HG02970 (cell line): ENCODE results near the gene MYO6.
"Not testable (repeated sequence)": the region's sequence is repeated elsewhere in the genome, so short reads cannot be mapped to it uniquely, and the experiment has no call there.

ENCODE experiments used
- ATAC-seq: cut with Tn5 transposase; IDR thresholded peaks from one replicate; pipeline ENCODE4 v1.9.1; 2021; ENCODE audit warnings: mild to moderate bottlenecking, moderate library complexity, moderate number of reproducible peaks; ENCODE audit not compliant: unreplicated experiment, low FRiP score

Gene MYO6

DNA sequence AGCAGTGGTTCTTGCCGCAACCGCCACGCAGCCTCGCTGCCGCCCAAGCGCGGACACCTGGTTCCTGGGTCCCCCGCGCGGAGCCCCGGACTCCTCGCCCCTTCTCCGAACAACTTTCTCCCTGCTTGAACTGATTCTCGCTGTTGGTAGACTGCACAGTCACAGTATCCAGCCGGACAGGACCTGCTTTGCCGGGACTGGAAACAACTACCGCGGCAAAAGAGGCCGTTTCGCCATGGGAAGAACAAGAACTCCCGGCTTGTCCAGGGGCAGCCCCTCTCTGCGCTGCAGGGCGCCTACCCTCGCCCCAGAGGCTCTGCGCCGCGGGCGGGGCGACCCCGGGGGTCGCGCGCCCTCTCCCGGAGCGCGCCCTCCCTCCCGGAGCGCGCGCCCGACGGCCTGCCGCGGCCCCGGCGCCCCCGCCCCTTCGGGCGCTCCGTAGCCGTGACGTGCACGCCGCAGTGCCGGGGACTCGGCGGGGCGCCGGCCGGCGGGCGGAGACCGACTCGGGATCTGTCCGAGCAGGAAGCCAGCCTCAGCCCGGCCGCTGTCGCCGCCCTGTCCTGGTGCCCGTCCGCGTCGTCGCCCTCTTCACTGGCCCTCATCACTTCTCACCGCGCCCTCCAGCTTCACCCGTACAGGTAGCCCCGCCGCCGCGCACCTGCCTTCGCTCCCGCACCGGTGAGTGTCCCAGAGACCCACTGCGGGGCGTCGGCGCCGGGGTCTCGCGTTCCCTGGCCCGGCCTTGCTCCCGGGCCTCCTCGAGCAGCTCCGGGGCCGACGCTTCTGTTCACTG lies at the start of gene MYO6:
MYO6 (plus strand) TSS at position 497 of the 796 bp plus-strand sequence. CDS start 68,309 bp downstream, outside the sequence.
- ATAC-seq, result peak; percentile 88

DNA sequence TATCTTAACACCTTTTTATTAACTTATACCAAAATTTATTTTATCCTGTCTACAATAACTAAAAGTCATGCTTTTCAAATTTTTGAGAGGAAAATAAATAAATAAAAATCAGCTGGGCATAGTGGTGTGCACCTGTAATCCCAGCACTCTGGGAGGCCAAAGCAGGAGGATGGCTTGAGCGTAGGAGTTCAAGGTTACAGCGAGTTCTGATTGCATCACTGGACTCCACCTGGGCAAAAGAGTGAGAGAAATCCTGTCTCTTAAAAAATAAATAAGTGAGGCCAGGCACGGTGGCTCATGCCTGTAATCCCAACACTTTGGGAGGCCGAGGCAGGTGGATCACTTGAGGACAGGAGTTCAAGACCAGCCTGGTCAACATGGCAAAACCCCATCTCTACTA lies 40.7 kb upstream of the MYO6 start:
- ATAC-seq, result not testable (repeated sequence)

DNA sequence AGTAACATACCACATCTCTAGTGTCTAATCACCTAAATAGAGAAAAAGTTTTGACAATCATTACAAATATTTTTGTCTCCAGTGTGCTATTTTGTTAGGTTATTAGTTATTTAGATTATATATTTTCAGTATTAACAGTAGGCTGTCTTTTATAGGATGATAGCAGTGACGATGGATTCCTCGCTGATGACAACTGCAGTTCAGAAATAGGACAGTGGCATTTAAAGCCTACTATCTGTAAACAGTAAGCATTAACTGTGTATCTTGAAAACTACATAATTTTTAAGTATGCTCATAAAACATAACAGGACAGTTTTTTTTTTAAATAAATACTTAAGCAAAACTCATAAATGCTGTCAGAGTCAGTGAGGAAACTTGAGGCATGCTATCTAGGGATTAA lies 37.9 kb upstream of the MYO6 start:
- ATAC-seq, result no peak

DNA sequence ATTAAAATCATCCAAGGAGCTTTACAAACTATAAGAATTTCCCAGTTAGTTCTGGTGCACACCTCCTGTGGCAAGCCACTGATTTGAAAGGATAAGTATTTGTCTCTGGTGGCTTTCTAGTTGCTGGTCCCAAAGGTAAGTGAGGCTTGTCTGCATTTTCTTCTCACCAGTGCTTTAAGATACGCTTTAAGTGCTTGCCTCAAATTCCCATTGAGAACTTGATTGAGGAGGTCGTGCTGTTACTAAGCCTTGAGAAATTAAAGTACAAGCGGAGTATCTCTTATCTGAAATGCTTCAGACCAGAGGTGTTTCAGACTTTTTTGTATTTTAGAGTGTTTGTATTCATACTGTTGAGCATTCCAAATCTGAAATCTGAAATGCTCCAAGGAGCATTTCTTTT lies 29.9 kb upstream of the MYO6 start:
- no peak for ATAC-seq

DNA sequence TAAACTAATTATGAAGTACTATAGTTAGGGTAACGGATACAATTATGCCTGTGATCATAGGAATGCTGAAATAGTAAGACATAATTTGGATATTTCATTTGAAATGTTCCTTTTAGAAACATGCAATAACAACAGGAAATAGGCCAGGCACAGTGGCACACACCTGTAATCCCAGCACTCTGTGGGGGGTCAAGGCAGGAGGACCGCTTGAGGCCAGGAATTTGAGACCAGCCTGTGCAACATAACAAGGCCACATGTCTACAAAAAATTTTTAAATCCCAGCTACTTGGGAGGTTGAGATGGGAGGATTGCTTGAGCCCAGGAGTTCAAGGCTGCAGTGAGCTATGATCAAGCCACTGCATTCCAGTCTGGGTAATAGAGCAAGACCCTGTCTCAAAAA lies 25.7 kb upstream of the MYO6 start:
- ATAC-seq, result no peak

DNA sequence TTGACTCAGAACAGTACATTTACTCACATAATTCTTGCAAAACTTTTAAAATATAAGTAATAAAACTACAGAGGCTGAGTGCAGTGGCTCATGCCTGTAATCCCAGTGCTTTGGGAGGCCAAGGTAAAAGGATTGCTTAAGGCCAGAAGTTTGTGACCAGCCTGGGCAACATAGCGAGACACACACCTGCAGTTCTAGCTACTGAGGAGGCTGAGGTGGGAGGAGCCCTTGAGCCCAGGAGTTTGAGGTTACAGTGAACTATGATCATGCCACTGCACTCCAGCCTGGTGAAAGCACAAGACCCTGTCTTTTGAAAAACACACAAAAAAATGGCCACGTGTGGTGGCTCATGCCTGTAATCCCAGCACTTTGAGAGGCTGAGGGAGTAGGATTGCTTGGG lies 21.8 kb upstream of the MYO6 start:
- no peak for ATAC-seq

DNA sequence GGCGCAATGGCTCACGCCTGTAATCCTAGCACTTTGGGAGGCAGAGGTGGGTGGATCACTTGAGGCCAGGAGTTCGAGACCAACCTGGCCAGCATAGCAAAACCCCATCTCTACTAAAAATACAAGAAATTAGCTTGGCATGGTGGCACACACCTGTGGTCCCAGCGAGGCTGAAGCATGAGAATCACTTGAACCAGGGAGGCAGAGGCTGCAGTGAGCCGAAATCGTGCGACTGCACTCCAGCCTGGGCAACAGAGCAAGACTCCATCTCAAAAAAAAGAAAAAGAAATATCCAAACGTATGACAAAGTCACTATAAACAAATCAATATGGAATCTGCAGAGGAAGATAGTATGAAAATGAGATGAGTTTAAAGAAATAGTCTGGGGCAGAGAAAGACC lies 18.0 kb upstream of the MYO6 start:
- not testable (repeated sequence) for ATAC-seq

DNA sequence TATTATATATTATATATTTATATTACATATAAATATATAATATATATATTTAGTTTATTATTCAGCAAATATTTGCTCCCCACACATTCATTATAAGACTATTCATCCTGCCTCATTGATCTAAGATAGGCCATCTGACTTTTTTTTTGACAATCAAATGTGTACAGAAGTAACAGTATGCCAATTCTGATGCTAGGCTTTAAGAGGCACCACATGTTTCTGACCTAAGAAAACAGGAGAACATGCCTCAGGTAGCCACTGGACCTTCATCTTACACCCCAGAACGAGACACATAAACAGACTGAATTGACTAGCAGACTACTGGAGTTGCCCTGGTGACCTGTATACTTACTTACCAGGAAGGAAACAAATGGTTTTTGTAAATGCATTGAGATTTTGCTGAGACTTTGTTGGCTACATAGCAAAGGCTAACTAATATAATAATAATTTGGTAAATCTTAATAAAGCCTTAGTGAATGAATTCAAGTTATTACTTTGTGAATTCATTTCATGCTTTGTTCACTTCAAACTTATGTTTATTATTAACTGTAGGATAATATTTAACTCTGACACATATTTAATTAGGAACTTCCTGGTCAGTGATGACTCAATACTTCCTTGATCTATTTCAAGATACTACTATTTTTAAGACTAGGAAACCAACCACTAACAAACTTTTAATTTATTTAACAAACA lies 13.4 kb upstream of the MYO6 start:
- ATAC-seq, result peak; percentile 76

DNA sequence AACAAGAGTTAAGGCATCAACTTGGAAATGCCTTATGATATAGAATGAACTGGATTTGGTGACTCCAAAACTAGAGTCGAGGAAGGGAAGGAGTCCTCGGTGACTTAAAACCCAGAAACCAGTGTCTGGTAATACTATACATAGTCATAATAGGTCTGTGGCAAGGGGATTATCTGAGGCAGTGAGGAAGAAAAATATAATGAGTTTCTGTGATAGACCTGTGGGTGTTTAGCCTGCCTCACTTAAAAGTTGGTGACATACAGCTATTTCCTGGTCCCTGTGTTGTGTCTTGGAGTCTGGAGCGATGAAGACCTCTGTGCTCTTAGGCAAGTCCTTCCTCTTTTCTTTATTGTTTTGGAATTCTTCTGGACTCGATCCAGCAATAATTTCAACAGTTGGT lies 5.1 kb upstream of the MYO6 start:
- ATAC-seq, result no peak

DNA sequence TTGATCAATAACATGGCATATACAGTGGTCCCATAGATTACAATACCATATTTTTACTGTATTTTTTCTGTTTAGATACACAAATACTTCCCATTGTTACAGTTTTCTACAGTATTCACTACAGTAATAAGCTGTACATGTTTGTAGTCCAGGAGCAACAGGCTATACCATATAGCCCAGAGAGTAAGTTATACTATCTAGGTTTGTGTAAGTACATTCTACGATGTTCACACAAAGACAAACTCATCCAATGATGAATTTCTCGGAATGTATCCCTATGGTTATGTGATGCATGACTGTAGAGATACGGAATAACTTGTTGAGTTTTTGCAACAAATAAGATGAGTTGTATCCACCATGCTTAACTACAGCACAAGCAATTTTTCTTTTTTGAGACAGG lies 3.6 kb upstream of the MYO6 start:
- ATAC-seq, result no peak

DNA sequence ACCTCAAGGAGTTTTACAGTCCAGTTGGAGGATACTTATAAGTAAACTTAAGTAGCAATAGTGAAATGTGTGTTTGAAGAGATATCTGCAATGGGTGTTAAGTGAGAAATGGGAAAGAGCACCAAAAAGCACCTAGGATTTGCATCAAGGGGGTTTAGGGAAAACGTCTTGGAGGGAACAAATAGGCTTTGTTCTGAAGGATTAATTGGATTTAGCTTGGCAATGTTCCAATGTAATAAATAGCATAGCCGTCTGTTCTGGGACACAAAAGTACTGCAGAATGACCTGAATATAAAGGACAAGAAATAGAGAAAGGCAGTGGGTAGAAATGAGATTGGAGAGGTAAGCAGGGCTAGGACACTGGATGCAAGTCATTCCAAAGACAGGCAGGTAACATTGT lies 2.8 kb upstream of the MYO6 start:
- no peak for ATAC-seq

DNA sequence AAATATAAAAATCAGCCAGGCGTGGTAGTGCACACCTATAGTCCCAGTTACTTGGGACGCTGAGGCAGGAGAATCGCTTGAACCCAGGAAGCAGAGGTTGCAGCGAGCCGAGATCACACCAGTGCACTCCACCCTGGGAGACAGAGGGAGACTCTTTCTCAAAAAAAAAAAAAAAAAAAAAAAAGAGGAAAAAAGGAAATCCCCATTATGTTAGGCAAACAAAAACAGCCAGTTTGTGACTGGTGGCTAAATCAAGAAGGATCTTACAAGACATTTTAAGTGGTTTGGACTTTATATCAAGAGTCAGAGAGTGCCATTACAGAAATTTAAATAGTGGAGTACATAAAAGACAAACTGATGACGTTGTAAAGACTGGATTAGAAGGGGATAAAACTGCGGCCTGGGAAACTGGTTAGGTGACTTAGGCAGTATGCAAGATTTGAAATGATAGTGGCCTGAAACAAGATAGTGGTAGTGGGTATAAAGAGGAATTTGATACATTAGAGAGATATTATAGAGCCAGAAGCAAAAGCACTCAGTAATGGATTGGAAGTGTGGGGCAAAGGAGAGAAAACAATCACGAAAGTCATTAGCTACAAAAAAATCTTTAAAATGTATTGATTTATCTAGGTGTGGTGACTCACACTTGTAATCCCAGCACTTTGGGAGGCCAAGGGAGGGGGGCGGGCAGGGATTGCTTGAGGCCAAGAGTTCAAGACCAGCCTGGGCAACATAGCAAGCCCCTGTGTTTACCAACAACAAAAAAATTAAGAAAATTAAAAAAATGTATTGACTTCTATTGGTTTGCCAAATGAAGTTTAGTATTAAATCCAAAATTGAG lies 1.7 kb upstream of the MYO6 start:
- ATAC-seq, result no peak

DNA sequence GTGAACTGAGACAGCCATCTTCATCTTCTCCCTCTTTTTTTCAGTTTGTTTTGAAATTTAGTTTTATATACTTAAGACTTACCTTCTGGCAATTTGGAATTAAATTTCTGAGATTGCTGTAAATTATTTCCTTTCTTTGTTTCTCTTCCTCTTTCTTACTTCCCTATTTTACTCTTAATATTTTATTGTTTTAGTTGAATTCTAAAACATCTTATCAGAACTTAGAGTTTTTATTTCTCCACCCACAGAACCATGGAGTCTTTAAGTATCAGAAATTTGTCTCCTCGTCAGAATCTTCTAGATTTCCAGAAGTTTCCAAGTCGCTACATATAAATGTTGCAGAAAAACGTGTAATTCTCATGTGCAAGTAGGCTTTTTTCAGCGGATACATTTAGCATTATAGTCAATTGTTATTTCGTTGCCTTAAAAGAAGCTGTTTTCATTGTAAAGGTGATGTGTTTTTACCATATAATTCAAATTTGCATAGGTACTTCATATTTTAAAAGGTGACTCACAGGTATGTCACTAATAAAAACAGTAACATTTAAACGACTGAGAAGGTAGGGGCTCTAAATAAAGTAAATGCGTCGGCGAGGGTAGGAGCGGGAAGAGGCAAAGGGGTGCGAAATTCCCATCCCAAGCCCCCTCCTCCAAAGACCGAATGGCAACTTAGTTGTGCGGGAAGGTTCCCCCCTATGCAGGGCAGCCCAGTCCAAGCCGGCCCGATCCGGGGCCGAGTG lies 866 bp upstream of the MYO6 start:
- ATAC-seq, result peak; percentile 1

DNA sequence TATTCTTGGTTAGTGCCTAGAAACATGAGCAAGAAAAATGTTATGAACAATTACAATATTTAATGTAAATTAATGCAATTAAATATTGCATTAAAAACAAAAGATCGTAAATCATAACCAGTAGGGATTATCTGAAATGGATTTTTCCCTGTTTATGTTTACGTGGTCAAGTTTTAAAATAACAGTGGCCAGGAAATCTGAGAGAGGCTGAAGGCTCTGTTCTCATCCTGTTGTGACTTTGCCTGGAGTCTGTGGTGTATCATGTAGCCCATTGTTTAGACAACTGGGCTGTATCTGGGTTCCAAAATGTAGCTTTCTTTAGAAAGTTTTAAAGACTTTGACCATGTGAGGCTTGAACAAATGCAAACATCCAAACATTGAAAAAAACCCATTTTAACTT lies 2.4 kb downstream of the MYO6 start:
- ATAC-seq, result no peak

DNA sequence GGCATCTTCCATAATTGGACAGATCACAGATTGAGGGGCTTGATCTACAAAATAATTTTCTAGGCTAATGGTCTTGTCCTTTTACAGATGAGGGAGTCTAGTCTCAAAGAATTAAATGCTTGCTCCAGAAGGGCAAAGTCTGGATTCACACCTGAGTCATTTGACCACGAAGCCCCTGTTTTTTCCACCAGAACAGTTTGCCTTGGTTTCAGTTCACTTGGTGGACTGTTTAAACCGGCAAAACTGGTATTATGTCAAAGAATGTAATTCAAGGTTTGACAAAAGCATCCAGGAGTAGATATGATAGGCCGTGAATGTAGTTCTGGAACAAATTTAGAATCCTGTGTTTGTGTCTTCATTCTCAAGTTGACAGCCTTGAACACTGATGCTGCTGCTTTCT lies 3.3 kb downstream of the MYO6 start:
- ATAC-seq, result no peak

DNA sequence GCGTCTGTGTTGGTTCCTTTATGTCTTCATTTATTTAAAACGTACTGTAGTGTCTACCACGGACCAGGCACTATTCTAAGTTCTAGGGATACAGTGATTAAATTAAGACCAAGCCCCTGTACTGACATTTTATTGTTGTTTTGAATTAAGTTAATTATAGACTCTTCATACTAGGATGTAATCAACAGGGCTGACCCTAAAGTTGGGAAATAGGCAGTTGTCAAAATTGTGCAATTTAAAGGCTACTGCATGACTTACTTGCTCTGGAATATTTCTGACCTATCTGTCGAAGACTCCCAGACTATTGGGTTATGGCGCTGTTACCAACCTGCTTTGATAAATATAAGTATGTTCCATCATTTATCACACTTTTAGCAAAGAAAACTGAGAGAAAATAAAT lies 6.7 kb downstream of the MYO6 start:
- no peak for ATAC-seq

DNA sequence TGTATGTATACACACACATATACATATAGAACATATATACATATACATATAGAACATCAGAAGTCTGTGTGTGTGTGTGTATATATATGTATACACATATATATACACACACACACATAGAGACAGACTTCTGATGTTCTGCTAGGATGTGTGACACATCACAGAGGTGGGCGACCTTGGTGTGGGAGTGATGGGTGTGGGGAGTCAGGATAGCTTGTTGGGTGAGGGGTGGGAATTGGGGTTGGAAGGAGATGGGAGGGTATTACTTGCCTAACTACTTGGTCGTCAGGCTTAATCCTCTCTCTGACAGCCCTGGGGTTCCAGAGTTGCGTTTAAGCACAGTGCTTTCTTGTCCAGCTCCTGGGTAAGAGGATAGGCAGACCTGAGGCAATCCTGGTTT lies 8.3 kb downstream of the MYO6 start:
- ATAC-seq, result no peak

DNA sequence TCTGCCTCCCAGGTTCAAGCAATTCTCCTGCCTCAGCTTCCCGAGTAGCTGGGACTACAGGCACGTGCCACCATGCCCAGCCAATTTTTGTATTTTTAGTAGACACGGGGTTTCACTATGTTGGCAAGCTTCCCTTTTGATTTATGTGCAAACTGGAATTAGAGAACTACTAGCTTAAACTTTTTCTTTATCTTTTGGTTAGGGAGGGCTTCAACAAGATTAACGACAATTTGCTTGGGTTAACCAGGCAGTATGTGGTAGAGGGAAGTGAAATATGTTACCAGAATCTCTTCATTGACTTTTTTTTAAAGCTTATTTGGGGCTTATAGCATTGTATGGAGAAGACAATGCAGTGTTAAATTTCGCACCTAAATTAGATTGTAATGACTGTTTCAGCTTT lies 9.0 kb downstream of the MYO6 start:
- ATAC-seq, result no peak

DNA sequence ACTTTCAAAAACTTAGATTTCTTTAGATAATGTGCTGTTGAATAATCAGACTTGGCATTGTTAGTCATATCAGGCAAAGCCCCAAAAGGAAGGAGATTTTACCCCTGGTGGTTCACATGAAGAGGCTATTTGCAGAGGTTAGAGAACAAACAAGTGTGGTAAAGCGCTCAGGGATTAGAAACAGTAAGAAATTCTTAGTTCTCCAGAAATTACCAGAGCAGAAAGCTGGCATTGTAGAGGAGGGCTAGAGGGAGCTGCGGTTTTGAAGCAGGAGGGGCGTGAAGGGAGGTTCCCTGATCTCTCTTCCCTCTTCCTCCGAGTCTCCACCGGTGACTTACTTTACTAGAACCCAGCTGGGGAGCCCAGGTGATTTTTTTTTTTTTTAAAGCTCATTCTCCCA lies 10.2 kb downstream of the MYO6 start:
- ATAC-seq, result no peak

DNA sequence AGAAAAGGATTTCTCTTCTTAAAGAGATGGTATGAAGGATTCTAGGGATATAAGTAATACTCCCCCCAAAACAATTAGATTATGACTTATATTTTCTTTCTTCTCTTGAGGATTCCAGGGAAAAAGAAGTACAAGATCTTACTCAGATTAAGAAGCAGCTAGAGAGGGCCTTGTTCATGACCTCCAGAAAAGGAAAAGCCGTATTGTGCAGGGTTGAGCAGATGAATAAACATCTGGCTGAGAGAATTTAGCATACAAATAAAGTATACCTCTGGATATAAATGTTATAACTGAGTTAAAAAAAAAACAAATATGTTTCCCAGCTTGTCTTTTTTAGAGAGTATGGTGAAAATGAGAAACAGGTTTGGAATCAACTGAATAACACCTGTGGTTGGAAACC lies 11.3 kb downstream of the MYO6 start:
- no peak for ATAC-seq

DNA sequence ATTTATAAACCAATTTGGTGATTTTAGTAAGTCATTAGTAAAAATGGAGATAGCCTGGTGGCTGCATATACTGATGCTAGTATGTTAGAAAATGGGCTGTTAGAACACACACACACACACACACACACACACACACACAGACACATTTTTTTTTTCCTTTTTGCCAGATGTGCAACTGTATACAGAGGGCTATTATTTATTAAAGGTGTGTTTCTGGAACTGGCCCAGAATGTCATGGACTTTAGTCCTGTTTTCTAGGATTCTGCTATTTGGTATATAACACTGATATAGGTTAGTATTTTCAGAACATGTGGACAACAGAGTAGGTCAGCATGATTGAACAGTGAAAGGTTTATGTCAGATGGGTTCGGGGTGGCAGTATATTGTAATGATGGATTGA lies 12.4 kb downstream of the MYO6 start:
- ATAC-seq, result no peak
